ENCODE measurements around the gene IGF2BP2.

IGF2BP2 gene

GRCh38 chr3:185792955-185793354 is 31.9 kb downstream of the IGF2BP2 start:
- Histone ChIP-seq H3K9ac (ENCODE audit: low read length) (no peak overlapping the region), H3K27me3 (replicated peaks; ENCODE audit: insufficient read depth, low read length) (no peaks in the 10 kb centered on the region), H3K4me2 (ENCODE audit: low read depth, low read length) (no peak overlapping the region), H2AFZ (ENCODE audit: low read length) (no peak overlapping the region), H3K4me1 (ENCODE audit: low read length) (peaks cover 7% of the 10 kb centered on the region), H3K36me3 (replicated peaks; ENCODE audit: insufficient read depth, low read length) (no peaks in the 10 kb centered on the region), H3K79me2 (ENCODE audit: low read length) (peaks cover 29% of the 10 kb centered on the region), H4K20me1 (ENCODE audit: insufficient read depth, low read length) (no peaks in the 10 kb centered on the region), H3K27ac (ENCODE audit: low read length) (no peak overlapping the region), H3F3A (ENCODE audit: insufficient read depth, low read length) (peaks cover 4% of the 10 kb centered on the region; the same call in 1 of the 2 replicates), H3K9me2 (replicated peaks; ENCODE audit: insufficient read depth, low read length) (no peaks in the 10 kb centered on the region), H3K9me3 (replicated peaks; ENCODE audit: insufficient read depth, low read length) (no peaks in the 10 kb centered on the region), H3K4me3 (ENCODE audit: low read length) (no peak overlapping the region)
- TF ChIP-seq EZH2 (optimal IDR thresholded peaks at IDR 0.05; ENCODE audit: low read depth, low read length) (no peak), CTCF (IDR thresholded peaks at IDR 0.05; ENCODE audit: low read length) (no peak), EZH2phosphoT487 (IDR thresholded peaks at IDR 0.05; ENCODE audit: low read length) (no peak)
- DNase-seq = no peak

- Histone ChIP-seq H2AFZ (ENCODE audit: low read length) (no peak overlapping the region), H3K4me1 (ENCODE audit: low read length) (peaks cover 3% of the 10 kb centered on the region), H3K9ac (ENCODE audit: low read length) (no peak overlapping the region), H4K20me1 (ENCODE audit: insufficient read depth, low read length) (no peaks in the 10 kb centered on the region), H3K27ac (ENCODE audit: low read length) (no peak overlapping the region), H3K9me2 (replicated peaks; ENCODE audit: insufficient read depth, low read length) (no peaks in the 10 kb centered on the region), H3K9me3 (replicated peaks; ENCODE audit: insufficient read depth, low read length) (no peaks in the 10 kb centered on the region), H3K36me3 (replicated peaks; ENCODE audit: insufficient read depth, low read length) (no peaks in the 10 kb centered on the region), H3K4me3 (ENCODE audit: low read length) (no peak overlapping the region), H3K4me2 (ENCODE audit: low read depth, low read length) (no peak overlapping the region), H3F3A (ENCODE audit: insufficient read depth, low read length) (peaks cover 4% of the 10 kb centered on the region; the same call in 1 of the 2 replicates), H3K27me3 (replicated peaks; ENCODE audit: insufficient read depth, low read length) (no peaks in the 10 kb centered on the region), H3K79me2 (ENCODE audit: low read length) (peaks cover 25% of the 10 kb centered on the region)
- TF ChIP-seq CTCF (IDR thresholded peaks at IDR 0.05; ENCODE audit: low read length) = no peak
- no peak for TF ChIP-seq EZH2phosphoT487 (IDR thresholded peaks at IDR 0.05; ENCODE audit: low read length)
- TF ChIP-seq EZH2 (optimal IDR thresholded peaks at IDR 0.05; ENCODE audit: low read depth, low read length) = no peak
- DNase-seq = no peak
These were observed 34.7 kb downstream of the IGF2BP2 start for GRCh38 chr3:185789891-185790830.

GRCh38 chr3:185789134-185789533 is 35.7 kb downstream of the IGF2BP2 start:
- Histone ChIP-seq H3F3A (ENCODE audit: insufficient read depth, low read length) (no peaks in the 10 kb centered on the region), H3K9ac (ENCODE audit: low read length) (no peak overlapping the region), H4K20me1 (ENCODE audit: insufficient read depth, low read length) (no peaks in the 10 kb centered on the region), H3K79me2 (ENCODE audit: low read length) (peaks cover 25% of the 10 kb centered on the region), H2AFZ (ENCODE audit: low read length) (no peak overlapping the region), H3K27me3 (replicated peaks; ENCODE audit: insufficient read depth, low read length) (no peaks in the 10 kb centered on the region), H3K4me3 (ENCODE audit: low read length) (no peak overlapping the region), H3K9me2 (replicated peaks; ENCODE audit: insufficient read depth, low read length) (no peaks in the 10 kb centered on the region), H3K4me2 (ENCODE audit: low read depth, low read length) (no peak overlapping the region), H3K4me1 (ENCODE audit: low read length) (no peaks in the 10 kb centered on the region), H3K36me3 (replicated peaks; ENCODE audit: insufficient read depth, low read length) (no peaks in the 10 kb centered on the region), H3K27ac (ENCODE audit: low read length) (no peak overlapping the region), H3K9me3 (replicated peaks; ENCODE audit: insufficient read depth, low read length) (no peaks in the 10 kb centered on the region)
- TF ChIP-seq CTCF (IDR thresholded peaks at IDR 0.05; ENCODE audit: low read length) (no peak), EZH2 (optimal IDR thresholded peaks at IDR 0.05; ENCODE audit: low read depth, low read length) (no peak), EZH2phosphoT487 (IDR thresholded peaks at IDR 0.05; ENCODE audit: low read length) (no peak)
- no peak for DNase-seq

All from MM.1S (cell line).